Right atrium auricular region (tissue), 2 donors: ENCODE measurements around the gene JAKMIP1. TPM values are rescaled to one million over a fixed set of nuclear protein-coding genes. Genes with fewer than 3 reads are reported as not detected.

Experiments used
- DNase-seq: peaks from one replicate; pipeline ENCODE4 v3.0.0-alpha.2; 2019; ENCODE audit warnings: low spot score
- H3K27ac ChIP-seq, 2 donors: fragments of 200-600 bp; sonication (generic); 1 replicate in 1 of 2; 2 replicates in 1 of 2; pipeline ENCODE4 v1.5.1; 2016 to 2019
- H3K27me3 ChIP-seq, 2 donors: fragments of 200-600 bp; sonication (generic); one replicate each; pipeline versions ENCODE4 v1.5.1 to v1.6.0; 2017 to 2019
- H3K36me3 ChIP-seq: fragments of 200-600 bp; sonication (generic); one replicate; pipeline ENCODE4 v1.5.1; 2016
- H3K4me1 ChIP-seq, 2 donors: fragments of 200-600 bp; sonication (generic); one replicate each; pipeline versions ENCODE4 v1.5.1 to v1.6.0; 2017 to 2019
- H3K4me3 ChIP-seq, 2 donors: fragments of 200-600 bp; sonication (generic); 1 replicate in 1 of 2; 2 replicates in 1 of 2; pipeline ENCODE4 v1.5.1; 2017 to 2019; ENCODE audit warnings: mild to moderate bottlenecking in 1 of 2, moderate library complexity in 1 of 2
- H3K9me3 ChIP-seq, 2 donors: fragments of 200-600 bp; sonication (generic); one replicate each; pipeline ENCODE4 v1.5.1; 2019
- CTCF ChIP-seq, 2 donors: fragments of 200-600 bp; sonication (generic); IDR thresholded peaks; one replicate each; pipeline ENCODE4 v1.5.1; 2019; ENCODE audit warnings: antibody characterized with exemption in 2 of 2
- total RNA-seq, 2 donors: library from RNA; depleted of rRNA; stranded (reverse); fragments of >200 nt; gene quantifications; one replicate each; pipeline ENCODE4 v1.1.0, GENCODE V29; 2016

JAKMIP1 gene
- total RNA-seq, 2 donors from 2014 or later: 0.30 to 0.59 TPM

DNA sequence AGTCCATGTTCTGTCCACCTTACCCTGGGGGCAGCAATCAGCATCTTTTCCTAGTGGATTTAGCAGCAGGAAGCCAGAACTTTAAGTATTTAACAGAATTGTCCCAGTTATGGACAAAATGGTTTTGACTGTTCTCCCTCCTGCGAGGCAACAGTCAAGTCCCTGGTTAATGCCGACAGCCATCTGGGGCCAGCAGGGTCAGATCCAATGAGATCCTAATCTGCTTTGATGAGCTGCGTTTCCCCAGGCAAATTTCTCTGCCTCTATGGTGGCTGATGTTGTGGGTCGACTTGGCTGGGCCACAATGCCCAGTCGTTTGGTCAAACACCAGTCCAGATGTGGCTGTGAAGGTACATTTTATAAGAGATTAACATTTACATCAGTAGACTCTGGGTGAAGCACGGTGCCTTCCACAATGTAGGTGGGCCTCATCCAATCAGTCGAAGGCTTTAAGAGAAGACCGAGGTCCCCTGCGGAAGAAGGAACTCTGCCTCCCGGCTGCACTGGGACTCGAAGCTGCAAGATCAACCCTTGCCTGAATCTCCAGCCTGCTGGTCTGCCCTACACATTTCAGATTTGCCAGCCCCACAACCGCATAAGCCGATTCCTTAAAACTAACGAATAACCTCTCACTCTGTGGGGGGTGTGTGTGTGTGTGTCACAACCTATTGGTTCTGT, 93.1 kb downstream of the JAKMIP1 start:
- H3K27me3 ChIP-seq: no peaks in the 10 kb centered on the region

DNA sequence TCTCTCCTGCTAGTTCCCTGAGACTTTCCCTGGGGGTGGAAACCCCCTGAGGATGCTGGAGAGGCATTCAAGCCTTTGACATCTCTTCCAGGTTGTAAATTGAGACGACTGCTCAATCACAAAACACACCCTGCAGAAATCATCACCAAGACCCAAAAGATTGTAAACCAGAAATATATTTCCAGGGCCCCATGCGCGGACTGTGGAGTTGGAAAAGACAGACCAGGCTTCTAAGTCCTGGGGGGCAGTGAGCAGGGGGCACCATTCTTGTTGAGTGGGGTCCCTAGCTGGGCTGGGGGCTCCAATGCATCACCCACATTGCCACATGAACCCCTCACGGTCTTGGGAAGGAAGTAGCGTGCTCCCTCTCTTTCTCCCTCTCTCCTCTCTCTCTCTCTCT, 94.2 kb downstream of the JAKMIP1 start:
- peaks cover 0 to 7% of the 10 kb centered on the region in 2 donors for H3K9me3 ChIP-seq
- no peak overlapping the region for H3K27ac ChIP-seq
- no peak for DNase-seq
- no peaks in the 10 kb centered on the region for H3K4me1 ChIP-seq
- H3K36me3 ChIP-seq: no peaks in the 10 kb centered on the region
- H3K4me3 ChIP-seq: no peak overlapping the region
- no peak for TF ChIP-seq CTCF (IDR thresholded peaks at IDR 0.05)
- no peaks in the 10 kb centered on the region for H3K27me3 ChIP-seq

More for the DNA sequence above, 93.1 kb downstream of the JAKMIP1 start:
- no peak for DNase-seq
- no peak for TF ChIP-seq CTCF (IDR thresholded peaks at IDR 0.05)
- no peaks in the 10 kb centered on the region for H3K4me1 ChIP-seq
- no peak overlapping the region for H3K4me3 ChIP-seq
- no peak overlapping the region for H3K27ac ChIP-seq
- H3K36me3 ChIP-seq: no peaks in the 10 kb centered on the region
- peaks cover 0 to 7% of the 10 kb centered on the region in 2 donors for H3K9me3 ChIP-seq

DNA sequence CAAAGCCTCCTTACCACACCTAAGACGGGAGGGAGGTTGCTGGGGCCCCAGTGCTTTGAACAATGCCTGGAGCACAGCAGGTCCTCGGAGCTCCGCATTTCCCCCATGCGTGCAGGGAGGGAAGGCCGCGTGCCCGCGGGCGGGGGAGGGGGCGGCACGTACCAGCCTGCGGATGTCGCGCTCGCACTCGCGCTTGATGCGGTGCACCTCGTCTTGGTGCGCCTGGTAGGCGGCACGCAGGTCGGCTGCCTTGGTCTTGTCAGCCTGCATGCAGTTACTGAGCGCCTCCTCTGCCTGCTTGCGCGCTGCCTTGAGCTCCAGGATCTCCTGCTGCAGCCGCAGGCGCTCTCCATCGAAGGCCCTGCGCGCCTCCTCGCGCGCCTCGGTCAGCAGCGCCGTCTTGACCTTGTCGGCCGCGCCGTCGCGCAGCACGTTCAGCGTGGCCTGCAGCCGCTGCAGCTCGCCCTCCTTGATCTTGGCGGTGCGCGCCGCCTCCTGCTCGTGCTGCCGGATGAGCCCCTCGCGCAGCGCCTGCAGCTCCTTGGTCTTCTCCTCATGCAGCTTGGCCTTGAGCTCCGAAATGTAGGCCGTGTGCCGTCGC, 94.9 kb downstream of the JAKMIP1 start:
- Histone ChIP-seq H3K36me3 (no peaks in the 10 kb centered on the region), H3K9me3 (peaks cover 0 to 7% of the 10 kb centered on the region in 2 donors), H3K27ac (no peak overlapping the region), H3K4me3 (no peak overlapping the region), H3K4me1 (no peaks in the 10 kb centered on the region), H3K27me3 (no peaks in the 10 kb centered on the region)
- no peak for TF ChIP-seq CTCF (IDR thresholded peaks at IDR 0.05)
- no peak for DNase-seq

DNA sequence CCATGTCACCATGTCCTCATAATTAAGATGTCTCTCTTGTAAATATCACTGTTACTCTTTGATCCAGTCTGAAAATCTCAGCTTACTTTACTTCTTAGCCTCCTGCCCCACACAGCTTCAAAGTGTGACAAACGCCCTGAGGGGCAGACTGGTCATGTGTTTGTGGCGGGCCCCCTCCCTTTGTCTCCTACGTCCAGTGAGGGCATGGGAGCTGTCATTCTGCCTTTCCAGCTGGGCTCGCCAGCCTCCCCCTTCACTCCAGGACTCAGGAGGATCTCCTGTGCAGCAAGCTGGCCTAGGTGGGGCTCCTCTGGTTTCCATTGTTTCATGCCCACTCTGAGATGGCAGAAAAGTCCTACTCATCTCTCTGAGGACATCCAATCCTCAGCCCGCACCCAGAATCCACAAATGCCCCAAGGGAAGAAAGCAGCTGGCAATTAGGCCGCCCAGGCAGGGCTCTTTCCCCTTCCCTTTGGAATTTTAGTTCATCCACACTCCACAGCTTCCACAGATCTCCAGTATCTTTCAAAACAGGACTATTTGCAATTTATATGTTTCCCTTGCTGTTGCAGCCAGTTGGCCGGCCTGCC, 95.7 kb downstream of the JAKMIP1 start:
- Histone ChIP-seq H3K36me3 (no peaks in the 10 kb centered on the region), H3K27me3 (no peaks in the 10 kb centered on the region), H3K4me3 (no peak overlapping the region), H3K27ac (no peak overlapping the region), H3K9me3 (peaks cover 0 to 7% of the 10 kb centered on the region in 2 donors), H3K4me1 (no peaks in the 10 kb centered on the region)
- TF ChIP-seq CTCF (IDR thresholded peaks at IDR 0.05): no peak
- no peak for DNase-seq

DNA sequence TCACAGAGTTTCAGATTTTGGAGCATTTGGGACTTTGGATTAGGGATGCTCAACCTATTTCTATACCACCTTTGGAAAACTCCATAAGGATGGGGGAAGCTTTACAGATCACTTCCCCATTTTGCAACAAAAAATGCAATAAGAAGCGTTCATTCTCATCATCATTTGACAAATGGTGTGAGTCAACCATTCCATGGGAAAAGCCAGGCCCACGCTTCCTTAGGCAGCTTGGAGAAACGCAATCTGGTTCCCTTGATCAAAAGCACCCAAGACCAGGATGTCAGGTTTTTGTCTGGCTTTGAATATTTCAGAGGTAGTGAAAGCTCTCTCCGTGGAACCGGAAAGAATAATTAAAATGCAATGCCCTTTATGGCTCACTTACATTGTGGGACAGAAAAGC, 102.8 kb downstream of the JAKMIP1 start:
- Histone ChIP-seq H3K4me3 (no peak overlapping the region), H3K9me3 (no peaks in the 10 kb centered on the region), H3K36me3 (no peaks in the 10 kb centered on the region), H3K4me1 (no peaks in the 10 kb centered on the region), H3K27ac (no peak overlapping the region), H3K27me3 (no peaks in the 10 kb centered on the region)
- no peak for DNase-seq
- no peak for TF ChIP-seq CTCF (IDR thresholded peaks at IDR 0.05)
